ENCODE measurements around the gene CACNA1S.
A peak's percentile ranks its signal among the peaks of the same experiment; 100 is the strongest.

The CACNA1S gene

DNA sequence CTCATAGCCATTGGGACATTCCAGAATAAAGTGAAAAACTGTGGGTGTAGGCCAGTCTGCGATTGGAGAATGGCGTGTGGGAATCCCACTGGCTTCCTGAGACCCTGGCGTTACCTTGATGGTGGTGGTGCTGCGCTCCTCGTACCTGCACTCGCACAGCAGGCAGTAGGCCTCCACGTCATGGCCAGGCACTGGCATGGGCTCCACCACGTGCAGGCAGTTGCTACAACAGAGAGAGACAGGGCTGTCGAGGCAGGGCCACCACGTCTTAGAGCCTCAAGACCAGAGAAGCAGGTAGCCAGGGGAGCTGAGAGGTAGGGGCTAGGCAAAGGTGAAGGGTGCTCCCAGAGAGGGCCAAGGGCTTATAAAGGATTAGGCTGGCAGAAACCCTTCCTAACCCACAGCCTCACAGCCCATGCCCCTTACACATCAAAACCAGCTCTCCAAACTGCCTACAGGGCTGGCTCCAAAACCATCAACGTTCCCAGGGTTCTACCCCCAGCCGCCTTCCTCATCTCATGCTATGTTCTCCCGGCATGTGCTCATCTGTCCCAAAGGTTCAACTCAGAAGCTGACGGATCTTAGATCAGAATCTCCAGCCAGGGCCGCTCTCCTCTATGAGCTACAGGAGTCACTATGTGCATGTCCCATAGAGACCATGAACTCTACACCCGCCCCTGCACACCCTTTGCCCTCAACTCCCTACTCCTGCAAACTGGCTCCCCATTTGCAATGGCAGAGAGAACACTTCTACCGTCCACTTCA, 34.6 kb upstream of the CACNA1S start:
- DNase-seq, result peak in 1 of 2 donors; percentile 51
- TF ChIP-seq, protein P1, sequence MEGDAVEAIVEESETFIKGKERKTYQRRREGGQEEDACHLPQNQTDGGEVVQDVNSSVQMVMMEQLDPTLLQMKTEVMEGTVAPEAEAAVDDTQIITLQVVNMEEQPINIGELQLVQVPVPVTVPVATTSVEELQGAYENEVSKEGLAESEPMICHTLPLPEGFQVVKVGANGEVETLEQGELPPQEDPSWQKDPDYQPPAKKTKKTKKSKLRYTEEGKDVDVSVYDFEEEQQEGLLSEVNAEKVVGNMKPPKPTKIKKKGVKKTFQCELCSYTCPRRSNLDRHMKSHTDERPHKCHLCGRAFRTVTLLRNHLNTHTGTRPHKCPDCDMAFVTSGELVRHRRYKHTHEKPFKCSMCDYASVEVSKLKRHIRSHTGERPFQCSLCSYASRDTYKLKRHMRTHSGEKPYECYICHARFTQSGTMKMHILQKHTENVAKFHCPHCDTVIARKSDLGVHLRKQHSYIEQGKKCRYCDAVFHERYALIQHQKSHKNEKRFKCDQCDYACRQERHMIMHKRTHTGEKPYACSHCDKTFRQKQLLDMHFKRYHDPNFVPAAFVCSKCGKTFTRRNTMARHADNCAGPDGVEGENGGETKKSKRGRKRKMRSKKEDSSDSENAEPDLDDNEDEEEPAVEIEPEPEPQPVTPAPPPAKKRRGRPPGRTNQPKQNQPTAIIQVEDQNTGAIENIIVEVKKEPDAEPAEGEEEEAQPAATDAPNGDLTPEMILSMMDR (IDR thresholded peaks at IDR 0.05), result no peak
- H3K36me3 ChIP-seq, result peaks cover 31 to 96% (median 83%) of the 10 kb centered on the region in 3 donors
- H3K27me3 ChIP-seq, result no peaks in the 10 kb centered on the region
- peaks cover 0 to 24% (median 14%) of the 10 kb centered on the region in 4 donors for H3K4me1 ChIP-seq
- no peak overlapping the region for H3K27ac ChIP-seq
- H3K9me3 ChIP-seq, result no peaks in the 10 kb centered on the region
- intact Hi-C loops (cut with DNase I; ENCODE audit: low total_unique reads), result no loop called here
- H3K4me3 ChIP-seq, result no peak overlapping the region

DNA sequence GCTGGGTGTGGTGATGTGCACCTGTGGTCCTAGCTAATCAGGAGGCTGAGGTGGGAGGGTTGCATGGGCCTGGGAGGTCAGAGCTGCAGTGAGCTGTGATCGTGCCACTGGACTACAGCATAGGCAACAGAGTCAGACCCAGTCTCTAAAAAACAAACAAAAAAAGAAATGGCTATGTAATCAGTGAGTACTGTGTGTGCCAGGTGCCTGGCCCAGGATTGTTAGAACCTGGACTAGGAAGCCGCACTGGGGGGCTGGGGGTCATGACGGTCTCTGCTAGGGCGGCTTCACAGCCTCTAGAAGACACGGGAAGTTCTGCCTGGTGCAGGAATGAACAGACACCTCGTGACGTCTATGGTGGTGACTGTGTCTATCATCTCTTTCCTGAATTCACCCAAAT, 33.6 kb upstream of the CACNA1S start:
- Histone ChIP-seq H3K4me3 (no peak overlapping the region), H3K4me1 (peaks cover 0 to 24% (median 14%) of the 10 kb centered on the region in 4 donors), H3K9me3 (no peaks in the 10 kb centered on the region), H3K27me3 (no peaks in the 10 kb centered on the region), H3K27ac (no peak overlapping the region), H3K36me3 (peaks cover 24 to 97% (median 85%) of the 10 kb centered on the region in 3 donors)
- no peak for DNase-seq
- intact Hi-C loops (cut with DNase I; ENCODE audit: low total_unique reads), result no loop called here
- TF ChIP-seq, protein P1 (IDR thresholded peaks at IDR 0.05), result no peak

DNA sequence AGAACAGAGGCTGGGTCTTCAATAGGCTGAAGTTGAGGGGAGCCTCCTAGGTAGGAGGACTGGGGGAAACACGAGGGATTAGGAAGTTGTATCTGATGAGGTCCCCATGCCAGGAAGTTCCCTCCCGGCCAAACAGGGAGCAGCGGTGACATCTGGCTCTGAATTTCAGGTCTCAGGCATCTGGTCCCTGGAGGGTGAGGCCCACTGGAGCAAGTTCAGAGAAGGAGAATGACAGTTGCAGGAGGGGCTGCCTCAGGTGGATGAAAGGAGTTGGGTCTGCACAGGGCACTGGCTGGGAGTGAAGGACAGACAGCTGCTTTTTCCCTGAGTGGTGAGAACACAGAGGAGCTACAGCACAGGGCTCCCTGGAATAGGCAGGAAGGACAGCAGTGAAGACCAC, 32.9 kb upstream of the CACNA1S start:
- TF ChIP-seq, protein P1 (IDR thresholded peaks at IDR 0.05), result no peak
- no peak overlapping the region for H3K27ac ChIP-seq
- peak in 1 of 2 donors; percentile 17 for DNase-seq
- peaks cover 0 to 24% (median 14%) of the 10 kb centered on the region in 4 donors for H3K4me1 ChIP-seq
- no peaks in the 10 kb centered on the region for H3K9me3 ChIP-seq
- intact Hi-C loops (cut with DNase I; ENCODE audit: low total_unique reads), result no loop called here
- H3K27me3 ChIP-seq, result no peaks in the 10 kb centered on the region
- no peak overlapping the region for H3K4me3 ChIP-seq
- H3K36me3 ChIP-seq, result peaks cover 24 to 98% (median 84%) of the 10 kb centered on the region in 3 donors

DNA sequence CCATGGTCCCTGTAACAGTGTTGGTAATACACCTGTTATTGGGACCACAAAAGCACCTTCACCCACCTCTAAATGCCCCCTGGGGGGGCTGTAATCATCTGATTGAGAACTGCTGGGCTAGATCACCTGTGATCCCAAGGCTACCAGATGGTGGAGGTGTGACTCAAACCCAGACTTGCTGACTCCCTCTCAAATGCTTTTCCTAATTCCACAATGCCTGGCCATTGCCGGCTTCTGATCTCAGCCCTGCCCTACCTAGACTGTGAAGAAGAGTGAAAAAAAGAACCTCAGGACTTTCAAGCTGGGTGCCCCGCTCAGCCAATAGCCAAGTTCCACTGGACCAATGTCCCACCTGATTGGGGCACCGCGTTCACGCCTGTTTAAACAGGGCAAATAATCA, 32.5 kb upstream of the CACNA1S start:
- no peaks in the 10 kb centered on the region for H3K27me3 ChIP-seq
- peaks cover 24 to 98% (median 82%) of the 10 kb centered on the region in 3 donors for H3K36me3 ChIP-seq
- intact Hi-C loops (cut with DNase I; ENCODE audit: low total_unique reads), result no loop called here
- H3K4me1 ChIP-seq, result peaks cover 0 to 24% (median 14%) of the 10 kb centered on the region in 4 donors
- TF ChIP-seq, protein P1 (IDR thresholded peaks at IDR 0.05), result no peak
- DNase-seq, result peak in 1 of 2 donors; percentile 49
- H3K9me3 ChIP-seq, result no peaks in the 10 kb centered on the region
- H3K4me3 ChIP-seq, result no peak overlapping the region
- no peak overlapping the region for H3K27ac ChIP-seq

DNA sequence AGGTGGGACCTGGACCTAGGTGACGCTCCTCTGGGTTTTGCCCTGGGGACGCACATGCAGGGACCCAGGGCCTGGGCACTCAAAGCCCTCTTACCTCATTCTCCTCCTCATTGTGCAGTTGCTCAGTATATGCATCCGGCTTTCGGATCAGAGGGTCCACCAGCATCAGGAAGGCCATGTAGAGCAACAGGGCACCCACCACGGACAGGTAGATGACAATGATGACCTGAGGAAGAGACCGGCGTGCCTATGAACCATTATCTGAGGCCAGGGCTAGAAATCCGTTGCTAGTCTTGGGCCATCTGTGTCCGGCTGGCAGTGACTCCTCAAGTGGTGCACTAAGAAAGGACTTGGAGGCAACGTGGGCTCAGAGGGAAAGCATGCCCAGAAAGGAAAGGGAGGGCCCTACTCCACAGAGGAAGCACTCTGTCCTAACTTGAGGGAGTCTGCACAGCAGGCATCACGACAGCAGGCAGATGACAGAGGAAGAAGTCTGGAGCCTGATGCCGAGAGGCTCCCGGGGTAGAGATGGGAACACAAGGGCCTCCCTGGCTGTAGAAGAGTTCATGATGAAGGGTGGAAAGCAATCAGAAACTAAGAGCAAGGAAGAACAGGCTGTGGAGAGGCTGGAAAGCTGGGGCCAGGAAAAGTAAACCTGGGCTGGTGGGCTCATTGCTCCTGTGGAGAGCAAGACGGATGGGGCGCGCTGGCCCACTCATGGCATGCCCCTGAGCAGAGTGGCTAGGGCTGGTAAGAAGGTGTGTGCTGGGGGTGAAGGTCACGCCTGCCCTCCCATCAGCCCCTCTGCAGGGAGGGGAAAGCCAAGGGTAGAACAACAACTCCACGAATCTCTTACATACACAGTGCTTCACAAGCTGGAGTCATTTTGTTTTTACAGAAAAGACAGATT, 31.8 kb upstream of the CACNA1S start:
- intact Hi-C loops (cut with DNase I; ENCODE audit: low total_unique reads), result no loop called here
- H3K27ac ChIP-seq, result no peak overlapping the region
- TF ChIP-seq, protein P1 (IDR thresholded peaks at IDR 0.05), result no peak
- H3K27me3 ChIP-seq, result no peaks in the 10 kb centered on the region
- H3K36me3 ChIP-seq, result peaks cover 22 to 98% (median 85%) of the 10 kb centered on the region in 3 donors
- DNase-seq, result peak in 1 of 2 donors; percentile 57
- H3K9me3 ChIP-seq, result no peaks in the 10 kb centered on the region
- peaks cover 0 to 28% (median 16%) of the 10 kb centered on the region in 4 donors for H3K4me1 ChIP-seq
- no peak overlapping the region for H3K4me3 ChIP-seq
